A549 (cell line): ENCODE data around the gene SHLD1. TPM values are rescaled to one million over a fixed set of nuclear protein-coding genes. Genes with fewer than 3 reads are reported as not detected.

ENCODE experiments used
- ATAC-seq, 2 experiments: fragments of 200-7000 bp in 1 of 2; fragments of >200 bp in 1 of 2; cut with Nextera tagmentation in 1 of 2; cut with Tn5 transposase in 1 of 2; 3 replicates each; pipeline versions ENCODE4 v1.8.0 to v1.9.1; 2018 to 2020; ENCODE audit warnings: mild to moderate bottlenecking in 1 of 2, moderate library complexity in 1 of 2
- CTCF ChIA-PET: fragments of 300-600 bp; sonication (Branson Sonifier 250); formaldehyde crosslinking; extraction: SDS; loops from one replicate; lab custom pipeline; 2021; ENCODE audit warnings: antibody characterized with exemption, inconsistent platforms; lab: Yijun Ruan, JAX
- POLR2A ChIA-PET: fragments of 350-600 bp; formaldehyde crosslinking; extraction: SDS; loops from one replicate; lab custom pipeline; 2021; ENCODE audit warnings: antibody characterized with exemption, inconsistent platforms; lab: Yijun Ruan, JAX
- DNase-seq, 2 experiments: peaks; one replicate each; pipeline versions ENCODE4 v3.0.0 to v3.0.0-alpha.2; 2011 to 2016; ENCODE audit warnings: low read depth in 1 of 2, low spot score in 1 of 2
- FAIRE-seq: peaks from 2 replicates; lab custom pipeline; 2011; peaks lifted over from hg19 to GRCh38; lab: Jason Lieb, UNC
- H3K27ac ChIP-seq, 2 experiments: fragments of >200 bp; sonication (Bioruptor Twin); formaldehyde crosslinking; 3 replicates each; pipeline ENCODE4 v1.5.1; 2016 to 2017
- H3K4me1 ChIP-seq: fragments of >200 bp; sonication (Bioruptor Twin); formaldehyde crosslinking; 3 replicates; pipeline ENCODE4 v1.6.1; 2016
- H3K4me2 ChIP-seq: fragments of >200 bp; sonication (Bioruptor Twin); formaldehyde crosslinking; 3 replicates; pipeline ENCODE4 v1.6.1; 2016
- H3K4me3 ChIP-seq: fragments of >200 bp; sonication (Bioruptor Twin); formaldehyde crosslinking; 3 replicates; pipeline ENCODE4 v1.5.1; 2016
- H3K9me3 ChIP-seq: fragments of >200 bp; sonication (Bioruptor Twin); formaldehyde crosslinking; 3 replicates; pipeline ENCODE4 v1.6.1; 2016
- ATOH8 ChIP-seq: fragments of 250-450 bp; sonication (Bioruptor Pico); IDR thresholded peaks from 2 replicates; pipeline ENCODE4 v1.5.0; 2020; ENCODE audit warnings: low read depth, mild to moderate bottlenecking, moderate library complexity
- BHLHE40 ChIP-seq: IDR thresholded peaks from 2 replicates; pipeline ENCODE4 v1.6.1; 2012; ENCODE audit warnings: low read depth, low read length, inconsistent platforms
- CHD2 ChIP-seq: fragments of 150-350 bp; IDR thresholded peaks from 2 replicates; pipeline ENCODE4 v1.6.1; 2014; ENCODE audit warnings: low read length; ENCODE audit not compliant: partially characterized antibody
- FOSL2 ChIP-seq, 2 experiments: fragments of 450-650 bp in 1 of 2; fragments of >200 bp in 1 of 2; sonication (Bioruptor Twin) in 1 of 2; formaldehyde crosslinking; IDR thresholded peaks; 2 replicates each; pipeline versions ENCODE4 v1.5.0 to v1.6.1; 2016 to 2020; ENCODE audit warnings: mild to moderate bottlenecking in 1 of 2, moderate library complexity in 1 of 2
- FOXS1 ChIP-seq: fragments of 250-450 bp; sonication (Bioruptor Pico); IDR thresholded peaks from 2 replicates; pipeline ENCODE4 v1.5.0; 2020; ENCODE audit warnings: mild to moderate bottlenecking, moderate library complexity
- HMGXB4 ChIP-seq: fragments of 250-450 bp; sonication (Bioruptor Pico); IDR thresholded peaks from 2 replicates; pipeline ENCODE4 v1.5.0; 2021; ENCODE audit warnings: mild to moderate bottlenecking, moderate library complexity, borderline replicate concordance
- HOXA7 ChIP-seq: fragments of 250-450 bp; sonication (Bioruptor Pico); IDR thresholded peaks from 2 replicates; pipeline ENCODE4 v1.5.0; 2020; ENCODE audit warnings: mild to moderate bottlenecking, moderate library complexity
- HOXB13 ChIP-seq: fragments of 250-450 bp; sonication (Bioruptor Pico); IDR thresholded peaks from 2 replicates; pipeline ENCODE4 v1.5.0; 2020; ENCODE audit warnings: low read depth, mild to moderate bottlenecking, moderate library complexity
- JUN ChIP-seq, 2 experiments: fragments of >200 bp; sonication (Bioruptor Twin); formaldehyde crosslinking; IDR thresholded peaks; 2 replicates in 1 of 2; 3 replicates in 1 of 2; pipeline ENCODE4 v1.6.1; 2016 to 2017
- MAZ ChIP-seq: fragments of 150-350 bp; IDR thresholded peaks from 2 replicates; pipeline ENCODE4 v1.6.1; 2014; ENCODE audit warnings: antibody characterized with exemption, low read depth, low read length, borderline replicate concordance
- PBX3 ChIP-seq: IDR thresholded peaks from 2 replicates; pipeline ENCODE4 v1.6.1; 2012
- POLR2A ChIP-seq: IDR thresholded peaks from 2 replicates; pipeline ENCODE4 v1.6.1; 2012; ENCODE audit warnings: mild to moderate bottlenecking, low read length
- RAD21 ChIP-seq, 2 experiments: fragments of >200 bp in 1 of 2; sonication (Bioruptor Twin) in 1 of 2; formaldehyde crosslinking in 1 of 2; IDR thresholded peaks in 1 of 2; conservative IDR thresholded peaks in 1 of 2; 2 replicates in 1 of 2; 3 replicates in 1 of 2; pipeline ENCODE4 v1.6.1; 2012 to 2018; ENCODE audit warnings: inconsistent platforms in 1 of 2
- RFX5 ChIP-seq: fragments of 450-650 bp; IDR thresholded peaks from 2 replicates; pipeline ENCODE4 v1.7.1; 2014; ENCODE audit warnings: antibody characterized with exemption, mild to moderate bottlenecking, moderate library complexity
- SREBF2 ChIP-seq: fragments of 450-650 bp; IDR thresholded peaks from 2 replicates; pipeline ENCODE4 v1.6.1; 2014; ENCODE audit warnings: mild to moderate bottlenecking, moderate library complexity
- TFCP2L1 ChIP-seq: fragments of 250-450 bp; sonication (Bioruptor Pico); IDR thresholded peaks from 2 replicates; pipeline ENCODE4 v1.5.0; 2021; ENCODE audit warnings: mild to moderate bottlenecking
- ZNF302 ChIP-seq: fragments of 250-450 bp; sonication (Bioruptor Pico); IDR thresholded peaks from 2 replicates; pipeline ENCODE4 v1.9.0; 2021; ENCODE audit warnings: inconsistent platforms, mild to moderate bottlenecking, moderate library complexity
- WGBS: methylation state at CpG from one replicate; pipeline ENCODE4 v1.1.6; 2017; ENCODE audit errors: missing lambda C conversion rate; 5-methylcytosine and 5-hydroxymethylcytosine counted together
- polyA plus RNA-seq, 4 experiments: library from polyadenylated mRNA; depleted of rRNA in 3 of 4; stranded (reverse); fragments of >200 nt; fragmentation: RNase III in 1 of 4; extraction: RNeasy Plus Mini Kit Qiagen cat#74134 plus additional on column Dnase treatment in 1 of 4; gene quantifications; 2 replicates in 3 of 4; 3 replicates in 1 of 4; pipeline ENCODE4 v1.2.3, GENCODE V29; 2011 to 2017
- TF ChIP-seq, protein P1 (sequence below): fragments of >200 bp; sonication (Bioruptor Twin); formaldehyde crosslinking; IDR thresholded peaks from 3 replicates; pipeline ENCODE4 v1.6.1; 2016

The SHLD1 gene
- polyA plus RNA-seq, 2 of the 4 experiments (the other 2 are of a cell fraction), result 6.5 to 18.4 TPM

DNA sequence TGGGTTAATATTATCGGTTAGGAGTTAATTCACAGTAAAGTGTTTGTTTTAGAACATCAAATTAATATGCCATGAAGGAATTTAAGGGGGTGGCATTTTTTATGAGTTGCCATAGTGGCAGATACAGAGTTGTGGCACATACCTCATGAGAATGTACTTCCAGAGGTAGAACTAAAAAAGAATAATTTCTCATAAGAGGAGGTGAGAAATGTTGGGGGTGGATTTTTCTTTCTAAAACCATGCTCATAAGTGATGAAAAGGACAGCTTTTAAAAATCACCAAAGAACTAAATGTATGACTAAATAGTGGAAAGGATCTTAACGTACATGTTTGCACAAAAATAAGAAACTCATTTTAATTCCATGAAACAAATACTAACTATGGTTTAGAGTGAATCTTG lies 58.7 kb downstream of the SHLD1 start:
- Histone ChIP-seq H3K27ac (no peak overlapping the region), H3K9me3 (no peaks in the 10 kb centered on the region), H3K4me3 (no peak overlapping the region), H3K4me1 (peaks cover 29% of the 10 kb centered on the region), H3K4me2 (no peak overlapping the region)
- 68% methylated on average over 2 of the region's 2 CpGs for WGBS
- TF ChIP-seq FOSL2 (IDR thresholded peaks at IDR 0.05) (no peak), FOSL2 (CRISPR knock-in tag; IDR thresholded peaks at IDR 0.05) (no peak), CHD2 (no peak), SREBF2 (no peak), TFCP2L1 (CRISPR knock-in tag) (no peak), PBX3 (no peak), MAZ (no peak), BHLHE40 (no peak), HMGXB4 (no peak), HOXA7 (CRISPR knock-in tag) (no peak), ATOH8 (CRISPR knock-in tag) (no peak), ZNF302 (CRISPR knock-in tag) (no peak), JUN (IDR thresholded peaks at IDR 0.05) (no peak), HOXB13 (CRISPR knock-in tag) (no peak)
- TF ChIP-seq, protein P1, sequence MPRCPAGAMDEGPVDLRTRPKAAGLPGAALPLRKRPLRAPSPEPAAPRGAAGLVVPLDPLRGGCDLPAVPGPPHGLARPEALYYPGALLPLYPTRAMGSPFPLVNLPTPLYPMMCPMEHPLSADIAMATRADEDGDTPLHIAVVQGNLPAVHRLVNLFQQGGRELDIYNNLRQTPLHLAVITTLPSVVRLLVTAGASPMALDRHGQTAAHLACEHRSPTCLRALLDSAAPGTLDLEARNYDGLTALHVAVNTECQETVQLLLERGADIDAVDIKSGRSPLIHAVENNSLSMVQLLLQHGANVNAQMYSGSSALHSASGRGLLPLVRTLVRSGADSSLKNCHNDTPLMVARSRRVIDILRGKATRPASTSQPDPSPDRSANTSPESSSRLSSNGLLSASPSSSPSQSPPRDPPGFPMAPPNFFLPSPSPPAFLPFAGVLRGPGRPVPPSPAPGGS, result no peak
- POLR2A ChIA-PET, result no interaction called here
- FAIRE-seq, result no peak
- no peak for DNase-seq
- CTCF ChIA-PET, result interaction anchor here (0.5 to 5.1 kb wide), 7 partner anchors 19 to 296 kb away, joined by 3 to 17 read pairs (median 3); no protein-coding TSS in a partner anchor
- ATAC-seq, result no peak

- DNase-seq, result no peak
- Histone ChIP-seq H3K4me1 (peaks cover 23% of the 10 kb centered on the region), H3K9me3 (no peaks in the 10 kb centered on the region), H3K4me2 (no peak overlapping the region), H3K4me3 (no peak overlapping the region), H3K27ac (no peak overlapping the region)
- ChIA-PET POLR2A (no interaction called here), CTCF (interaction anchor here (0.9 to 1.3 kb wide), 4 partner anchors 18 to 240 kb away, joined by 3 read pairs; no protein-coding TSS in a partner anchor)
- TF ChIP-seq RAD21 (conservative IDR thresholded peaks at IDR 0.05 in 1 of 2, IDR thresholded peaks at IDR 0.05 in 1 of 2) (no peak; a peak in 1 of 5 replicates), RFX5 (no peak), POLR2A (no peak), HOXB13 (CRISPR knock-in tag) (no peak)
- WGBS, result 73% methylated on average over 5 of the region's 5 CpGs
- ATAC-seq, result peak; percentile 42 to 52; a peak in 2 of 6 replicates
- no peak for FAIRE-seq
Observed at GRCh38 chr20:5809495-5809894, 59.3 kb downstream of the SHLD1 start.

DNA sequence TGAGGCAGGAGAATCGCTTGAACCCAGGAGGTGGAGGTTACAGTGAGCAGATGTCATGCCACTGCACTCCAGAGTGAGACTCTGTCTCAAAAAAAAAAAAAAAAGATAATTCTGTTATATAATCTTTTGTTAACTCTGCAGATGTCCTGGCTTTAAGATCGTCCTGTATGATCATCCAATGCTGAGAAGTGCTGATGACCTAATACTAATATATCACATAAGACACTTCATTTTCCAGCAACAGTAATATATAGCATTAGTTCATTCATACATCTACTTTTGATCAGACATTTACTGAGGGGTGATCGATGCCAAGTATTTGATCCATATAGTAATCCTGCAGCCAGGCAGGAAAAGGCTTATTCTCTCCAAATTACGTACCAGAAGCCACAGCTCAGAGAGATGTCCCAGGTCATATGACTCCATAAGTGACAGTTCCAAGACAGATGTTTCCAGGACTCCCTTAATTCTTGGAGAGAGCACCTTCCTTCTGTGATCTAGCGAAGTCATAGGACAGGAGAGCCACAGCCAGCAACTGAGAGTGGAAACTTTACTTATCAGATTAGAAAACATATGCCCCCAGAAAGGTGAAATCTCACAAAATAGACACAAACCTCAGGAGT lies 60.7 kb downstream of the SHLD1 start:
- H3K4me2 ChIP-seq, result no peak overlapping the region
- TF ChIP-seq FOXS1 (CRISPR knock-in tag) (no peak), SREBF2 (no peak)
- TF ChIP-seq, all 56 proteins: peak for 0
- FAIRE-seq (peak; percentile 51), ATAC-seq (no peak), DNase-seq (no peak)
- ChIA-PET CTCF (interaction anchor here (0.6 kb wide), 1 partner anchor 163 kb away, joined by 3 read pairs; no protein-coding TSS in a partner anchor), POLR2A (no interaction called here)
- peaks cover 12% of the 10 kb centered on the region for H3K4me1 ChIP-seq
- no peak overlapping the region for H3K4me3 ChIP-seq
- H3K27ac ChIP-seq, result no peak overlapping the region
- WGBS, result 91% methylated on average over 5 of the region's 5 CpGs
- H3K9me3 ChIP-seq, result no peaks in the 10 kb centered on the region
